GM04504 (cell line): ENCODE data around the gene LRFN2.

Experiments
- DNase-seq: peaks from one replicate; pipeline ENCODE4 v3.0.0-alpha.2; 2012; ENCODE audit warnings: low read depth

Gene LRFN2

GRCh38 chr6:40378725-40379074 is 208.5 kb downstream of the LRFN2 start:
- no peak for DNase-seq

GRCh38 chr6:40378071-40378724 is 209.0 kb downstream of the LRFN2 start:
- no peak for DNase-seq

GRCh38 chr6:40377173-40377806 is 209.9 kb downstream of the LRFN2 start:
- no peak for DNase-seq

DNA sequence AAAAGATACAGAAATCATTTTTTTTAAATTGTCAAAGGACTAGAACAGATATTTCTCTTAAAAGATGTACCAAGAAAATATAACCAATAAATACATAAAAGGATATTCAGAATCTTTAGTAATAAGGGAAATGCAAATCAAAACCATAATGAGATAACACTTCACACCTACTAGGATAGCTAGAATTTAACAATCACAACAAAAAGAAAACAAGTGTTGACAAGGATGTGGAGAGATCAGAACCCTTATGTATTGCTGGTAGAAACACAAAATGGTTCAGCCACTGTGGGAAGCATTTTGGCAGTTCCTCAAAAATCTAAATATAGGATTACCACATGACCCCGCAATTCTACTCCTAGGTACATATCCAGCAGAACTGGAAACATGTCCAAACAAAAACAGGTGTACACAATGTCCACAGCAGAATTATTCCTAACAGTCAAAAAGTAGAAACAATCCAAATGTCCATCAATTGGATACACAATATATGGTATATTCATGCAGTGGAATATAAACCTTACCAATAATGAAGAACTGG is 211.0 kb downstream of the LRFN2 start:
- no peak for DNase-seq

GRCh38 chr6:40373267-40373666 is 213.9 kb downstream of the LRFN2 start:
- no peak for DNase-seq

DNA sequence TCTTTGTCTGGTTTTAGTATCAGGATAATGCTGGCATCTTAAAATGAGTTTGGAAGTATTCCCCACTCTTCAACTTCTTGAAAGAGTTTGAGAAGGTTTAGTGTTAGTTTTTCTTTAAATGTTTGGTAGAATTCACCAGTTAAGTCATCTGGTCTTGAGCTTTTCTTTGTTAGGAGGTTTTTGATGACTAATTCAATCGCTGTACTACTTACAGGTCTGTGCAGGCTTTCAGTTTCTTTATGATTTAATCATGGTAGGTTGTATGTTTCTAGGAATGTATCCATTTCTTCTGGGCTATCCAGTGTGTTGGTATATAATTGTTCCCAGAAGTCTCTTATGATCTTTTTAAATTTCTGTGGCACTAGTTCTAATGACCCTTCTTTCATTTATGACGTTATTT is 215.5 kb downstream of the LRFN2 start:
- DNase-seq = no peak

- DNase-seq = no peak
These were observed 216.1 kb downstream of the LRFN2 start for GRCh38 chr6:40371095-40371494.

DNA sequence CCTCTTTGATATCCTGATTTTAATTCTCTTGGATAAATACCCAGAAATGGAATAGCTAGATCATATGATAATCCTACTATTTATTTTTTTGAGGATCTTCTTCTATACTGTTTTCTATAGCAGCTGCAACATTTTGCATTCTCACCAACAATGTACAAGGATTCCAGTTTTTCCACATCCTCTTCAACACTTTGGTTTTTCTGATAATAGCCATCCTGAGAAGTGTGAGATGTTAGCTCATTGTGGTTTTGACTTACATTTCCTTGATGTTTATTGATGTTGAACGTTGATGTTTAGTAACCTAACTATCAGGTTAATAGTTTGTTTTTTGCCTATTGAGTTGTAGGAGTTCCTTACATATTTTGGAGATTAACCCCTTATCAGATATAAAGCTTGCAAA is 217.3 kb downstream of the LRFN2 start:
- no peak for DNase-seq

DNA sequence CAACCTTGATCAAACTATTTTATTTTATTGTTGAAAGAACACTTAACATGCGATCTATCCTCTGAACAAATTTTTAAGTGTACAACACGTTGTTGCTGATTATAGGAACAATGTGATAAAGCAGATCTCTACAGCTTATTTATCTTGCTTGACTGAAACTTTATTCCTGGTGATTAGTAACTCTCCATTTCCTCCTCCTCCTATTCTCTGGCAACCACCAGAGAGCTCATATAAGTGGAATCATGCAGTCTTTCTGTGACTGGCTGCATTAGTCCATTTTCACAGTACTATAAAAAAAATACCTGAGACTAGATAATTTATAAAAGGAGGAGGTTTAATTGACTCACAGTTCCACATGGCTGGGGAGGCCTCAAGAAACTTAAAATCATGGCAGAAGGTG is 218.1 kb downstream of the LRFN2 start:
- no peak for DNase-seq

- DNase-seq = no peak
These were observed 224.3 kb downstream of the LRFN2 start for GRCh38 chr6:40362859-40363258.

GRCh38 chr6:40359808-40360207 is 227.4 kb downstream of the LRFN2 start:
- no peak for DNase-seq

DNA sequence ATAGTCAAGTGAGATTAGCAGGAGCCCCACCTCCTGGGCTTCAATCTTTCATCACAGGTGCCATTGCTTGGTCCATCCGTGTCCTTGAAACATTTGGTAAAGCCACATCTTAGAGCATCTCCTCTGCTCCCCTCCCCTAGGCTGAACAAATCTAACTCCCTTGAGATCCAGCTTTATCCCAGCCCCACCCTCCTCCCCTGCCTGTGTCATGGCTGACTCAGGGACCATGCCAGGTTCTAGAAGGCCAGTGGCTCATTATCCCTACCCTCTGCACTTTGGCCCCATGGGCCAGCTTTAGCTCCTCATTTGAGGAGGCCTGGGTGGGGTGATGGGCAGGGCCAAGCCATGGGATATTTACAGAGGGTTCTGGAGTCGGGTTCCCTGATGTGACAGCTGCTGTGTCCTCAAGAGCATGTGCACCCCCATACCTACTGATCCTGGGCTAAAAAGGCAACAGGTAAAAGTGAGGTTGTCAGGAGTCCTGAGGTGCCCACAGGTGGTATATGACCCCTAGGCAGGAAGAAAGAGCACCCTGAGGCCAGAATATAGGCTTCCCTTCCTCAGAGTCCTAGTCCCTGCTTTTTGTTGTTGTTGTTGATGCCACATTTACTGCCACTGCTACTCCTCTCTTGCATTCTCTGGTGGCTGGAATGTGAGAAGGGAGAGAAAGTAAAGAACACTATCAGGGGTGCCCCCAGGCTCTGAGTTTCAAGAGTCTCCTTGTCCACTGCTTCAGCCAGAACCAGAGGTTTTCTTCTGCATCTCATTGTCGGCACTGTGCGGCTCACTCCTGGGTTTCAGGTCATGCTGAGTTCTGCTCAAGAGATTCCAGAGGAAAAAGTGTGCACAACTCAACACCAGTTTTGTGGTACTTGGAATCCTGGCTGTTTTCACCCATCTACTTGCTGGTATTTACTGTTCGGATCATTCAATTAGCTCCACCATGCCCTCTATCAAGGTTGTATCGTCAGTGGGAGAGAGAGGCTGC is 228.4 kb downstream of the LRFN2 start:
- no peak for DNase-seq

DNA sequence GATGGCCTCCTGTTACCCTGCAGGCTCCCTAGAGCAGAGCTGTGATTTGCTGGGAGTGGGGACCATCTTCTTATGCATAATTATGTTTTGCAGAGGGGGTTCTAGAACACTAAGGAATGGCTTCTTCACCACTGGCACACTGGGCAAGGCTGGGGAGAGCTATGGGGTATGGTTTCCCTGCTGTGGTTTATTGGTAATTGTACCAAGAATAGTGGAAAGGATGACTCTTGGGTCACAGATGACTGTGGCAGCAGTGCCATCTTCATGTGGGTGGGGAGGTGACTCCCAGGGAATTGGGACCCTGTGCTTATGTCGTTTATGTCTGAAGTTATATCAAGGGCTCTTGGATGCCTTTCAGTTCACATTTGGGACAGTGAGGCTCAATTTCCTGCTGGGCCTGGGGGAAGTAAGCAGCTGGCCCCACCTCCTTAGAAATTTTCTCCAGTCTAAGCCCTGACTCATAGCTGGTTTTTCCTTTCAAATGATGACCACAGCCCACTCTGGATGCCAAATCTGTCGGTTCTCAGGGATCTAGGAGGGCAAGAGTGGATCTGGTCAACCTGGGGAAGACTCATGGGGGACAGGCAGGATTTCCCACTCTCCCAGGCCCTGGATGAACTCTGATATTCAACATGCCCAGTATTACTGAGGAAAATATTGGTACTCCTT is 230.8 kb downstream of the LRFN2 start:
- no peak for DNase-seq

DNA sequence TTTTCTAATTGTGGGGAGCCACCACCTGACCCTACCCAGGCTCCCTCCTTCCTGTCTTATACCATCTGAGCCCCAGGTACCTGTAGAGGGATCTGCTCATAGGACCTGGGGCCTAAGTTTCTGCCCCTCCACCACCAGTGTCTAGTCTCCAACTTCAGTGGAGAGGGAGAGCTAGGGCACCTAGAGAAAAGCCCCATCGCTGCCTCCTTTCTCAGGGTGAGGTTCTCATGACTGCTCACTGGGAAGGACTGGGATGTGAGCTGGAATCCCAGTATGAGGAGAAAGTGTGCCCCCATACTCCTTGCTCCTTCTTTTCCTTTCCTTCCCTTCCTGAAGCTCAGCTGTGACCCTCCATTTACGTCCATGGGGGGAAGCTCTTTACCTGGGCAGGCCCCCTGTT is 231.6 kb downstream of the LRFN2 start:
- no peak for DNase-seq

- no peak for DNase-seq
These were observed 232.1 kb downstream of the LRFN2 start for GRCh38 chr6:40355066-40355465.

DNA sequence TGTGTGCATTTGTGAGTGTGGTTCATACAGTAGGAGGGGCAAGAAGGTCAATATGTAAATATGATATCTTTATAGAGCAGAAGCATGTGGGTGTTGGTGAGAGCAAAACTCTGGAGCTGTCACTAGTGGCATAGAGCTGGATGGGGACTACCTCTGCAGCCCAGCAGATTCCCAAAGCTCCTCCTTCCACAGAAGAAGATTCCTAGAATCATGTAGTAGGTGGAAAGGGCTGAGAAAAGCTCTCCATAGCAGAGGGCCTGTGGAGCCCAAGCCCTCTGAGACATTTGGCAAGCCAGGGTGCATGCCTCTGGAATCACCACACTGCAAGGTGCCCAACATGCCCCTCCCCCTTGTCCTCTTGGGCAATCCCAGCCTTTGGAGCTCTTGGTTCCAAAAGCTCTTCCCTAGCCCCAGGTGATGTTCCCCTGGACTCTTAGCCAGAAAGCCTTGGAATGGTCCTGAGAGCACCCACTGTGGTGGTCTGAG is 233.2 kb downstream of the LRFN2 start:
- DNase-seq = no peak

GRCh38 chr6:40353197-40353966 is 233.8 kb downstream of the LRFN2 start:
- no peak for DNase-seq

DNA sequence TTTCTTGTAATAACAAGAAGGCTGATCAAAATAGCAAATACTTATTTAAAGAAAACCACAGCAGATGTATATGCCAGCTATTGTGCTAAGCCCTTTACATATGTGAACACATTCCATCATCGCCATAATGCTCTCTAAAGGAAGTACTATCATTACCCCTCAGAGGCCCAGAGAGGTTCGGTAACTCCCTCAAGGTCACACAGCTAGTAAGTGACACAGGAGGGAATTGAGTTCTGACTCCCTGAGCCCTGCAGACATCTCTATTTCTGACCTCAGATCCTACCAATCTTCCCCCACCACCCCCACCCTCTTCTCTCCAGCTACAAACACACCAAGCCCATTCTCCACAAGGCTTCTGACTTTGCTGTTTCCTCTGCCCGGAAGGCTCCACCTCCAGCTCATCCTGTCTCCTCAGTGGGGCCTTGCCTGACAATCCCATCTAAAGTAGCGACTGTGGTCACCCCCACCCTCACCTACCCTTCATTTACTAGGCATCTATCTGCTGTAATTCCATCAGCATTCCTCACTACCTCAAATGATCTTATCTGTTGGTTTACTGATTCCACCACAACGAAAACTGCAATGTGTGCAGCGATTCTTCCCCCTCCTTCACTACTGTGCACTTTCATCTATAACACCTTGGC is 234.5 kb downstream of the LRFN2 start:
- DNase-seq = no peak

DNA sequence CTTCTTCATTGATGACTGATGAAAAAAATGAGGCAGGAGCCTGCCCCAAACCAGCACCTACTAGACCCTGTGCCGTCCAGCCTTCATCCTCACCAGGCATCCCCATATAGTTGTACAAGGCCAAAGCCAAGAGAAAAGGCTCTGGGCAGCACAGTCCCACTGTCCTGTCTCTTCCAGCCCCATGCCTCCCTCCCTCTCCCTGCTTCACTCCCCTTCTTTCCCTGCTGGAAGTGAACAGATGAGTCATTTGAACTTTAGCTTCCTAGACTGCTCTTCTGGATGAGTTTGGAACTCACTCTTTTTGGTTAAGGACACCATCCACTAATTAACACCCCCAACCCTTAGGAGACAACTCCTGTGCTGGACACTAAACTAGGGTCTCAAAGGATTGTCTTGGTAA is 235.2 kb downstream of the LRFN2 start:
- no peak for DNase-seq

DNA sequence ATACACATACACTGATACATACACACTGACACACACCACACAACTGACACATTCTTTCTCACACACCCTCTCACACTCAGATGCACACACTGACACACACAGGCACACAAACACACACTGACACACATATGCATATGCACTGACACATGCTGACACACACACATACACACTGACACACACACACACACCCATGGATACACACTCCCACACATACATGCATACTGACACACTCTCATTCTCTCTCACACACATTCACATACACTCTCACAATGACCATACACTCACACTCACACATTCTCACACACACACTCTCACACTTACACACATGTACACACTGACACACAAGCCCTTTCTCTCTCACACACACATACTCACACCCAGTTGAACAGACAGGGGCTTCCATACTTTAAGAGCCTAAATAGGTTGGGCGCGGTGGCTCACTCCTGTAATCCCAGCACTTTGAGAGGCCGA is 236.4 kb downstream of the LRFN2 start:
- no peak for DNase-seq
